GM12875 (cell line): ENCODE results near the gene POLE.

Experiments used
- H3K4me3 ChIP-seq: one replicate; pipeline ENCODE4 v1.5.1; 2011; ENCODE audit warnings: low read depth, low read length, control low read depth
- TF ChIP-seq, protein P1 (sequence below): IDR thresholded peaks from 2 replicates; pipeline ENCODE4 v1.5.1; 2011; ENCODE audit warnings: low read depth, mild to moderate bottlenecking, control low read depth, inconsistent platforms, low read length, moderate library complexity, borderline replicate concordance; ENCODE audit not compliant: insufficient read depth

Gene POLE

DNA sequence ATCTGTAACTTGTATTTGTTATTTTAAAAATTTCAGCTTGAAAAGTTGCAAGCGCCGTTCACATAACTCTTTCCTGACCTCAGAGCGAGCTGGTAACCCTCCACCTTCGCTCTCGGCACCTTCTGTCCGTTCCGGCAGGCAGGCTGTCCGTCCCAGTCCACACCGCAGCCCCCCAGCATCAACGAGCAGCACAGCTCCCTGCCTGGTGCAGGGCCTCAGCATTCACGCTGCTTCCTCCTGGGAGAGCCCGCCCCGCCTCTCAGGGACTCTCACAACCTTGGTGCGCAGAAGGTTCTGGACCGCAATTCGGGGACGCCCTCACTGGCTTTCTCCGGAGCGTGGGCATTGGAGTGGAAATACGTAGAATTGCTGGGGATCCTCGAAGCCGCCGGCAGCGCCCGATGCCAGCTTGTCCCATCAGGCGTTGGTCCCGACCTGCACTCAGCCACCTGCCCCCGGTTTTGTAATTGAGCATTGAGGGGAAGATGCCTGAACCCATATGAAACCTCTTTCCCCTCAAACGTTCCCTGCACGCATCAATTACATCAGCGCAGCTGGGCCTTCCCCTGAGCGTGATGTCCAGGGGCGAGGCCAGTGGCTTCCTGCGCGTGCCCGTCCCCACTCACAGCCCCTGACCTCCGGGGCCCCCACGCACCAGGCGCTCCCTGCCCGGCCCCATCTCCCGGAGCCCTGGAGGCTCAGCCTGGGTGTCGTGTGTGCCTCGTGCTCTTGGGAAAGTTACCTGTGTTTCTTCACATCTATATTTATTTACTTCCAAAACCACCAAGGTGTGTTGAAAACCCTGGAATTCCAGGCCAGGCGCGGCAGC, 95.8 kb downstream of the POLE start:
- TF ChIP-seq, protein P1, sequence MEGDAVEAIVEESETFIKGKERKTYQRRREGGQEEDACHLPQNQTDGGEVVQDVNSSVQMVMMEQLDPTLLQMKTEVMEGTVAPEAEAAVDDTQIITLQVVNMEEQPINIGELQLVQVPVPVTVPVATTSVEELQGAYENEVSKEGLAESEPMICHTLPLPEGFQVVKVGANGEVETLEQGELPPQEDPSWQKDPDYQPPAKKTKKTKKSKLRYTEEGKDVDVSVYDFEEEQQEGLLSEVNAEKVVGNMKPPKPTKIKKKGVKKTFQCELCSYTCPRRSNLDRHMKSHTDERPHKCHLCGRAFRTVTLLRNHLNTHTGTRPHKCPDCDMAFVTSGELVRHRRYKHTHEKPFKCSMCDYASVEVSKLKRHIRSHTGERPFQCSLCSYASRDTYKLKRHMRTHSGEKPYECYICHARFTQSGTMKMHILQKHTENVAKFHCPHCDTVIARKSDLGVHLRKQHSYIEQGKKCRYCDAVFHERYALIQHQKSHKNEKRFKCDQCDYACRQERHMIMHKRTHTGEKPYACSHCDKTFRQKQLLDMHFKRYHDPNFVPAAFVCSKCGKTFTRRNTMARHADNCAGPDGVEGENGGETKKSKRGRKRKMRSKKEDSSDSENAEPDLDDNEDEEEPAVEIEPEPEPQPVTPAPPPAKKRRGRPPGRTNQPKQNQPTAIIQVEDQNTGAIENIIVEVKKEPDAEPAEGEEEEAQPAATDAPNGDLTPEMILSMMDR = no peak
- H3K4me3 ChIP-seq = no peak overlapping the region

DNA sequence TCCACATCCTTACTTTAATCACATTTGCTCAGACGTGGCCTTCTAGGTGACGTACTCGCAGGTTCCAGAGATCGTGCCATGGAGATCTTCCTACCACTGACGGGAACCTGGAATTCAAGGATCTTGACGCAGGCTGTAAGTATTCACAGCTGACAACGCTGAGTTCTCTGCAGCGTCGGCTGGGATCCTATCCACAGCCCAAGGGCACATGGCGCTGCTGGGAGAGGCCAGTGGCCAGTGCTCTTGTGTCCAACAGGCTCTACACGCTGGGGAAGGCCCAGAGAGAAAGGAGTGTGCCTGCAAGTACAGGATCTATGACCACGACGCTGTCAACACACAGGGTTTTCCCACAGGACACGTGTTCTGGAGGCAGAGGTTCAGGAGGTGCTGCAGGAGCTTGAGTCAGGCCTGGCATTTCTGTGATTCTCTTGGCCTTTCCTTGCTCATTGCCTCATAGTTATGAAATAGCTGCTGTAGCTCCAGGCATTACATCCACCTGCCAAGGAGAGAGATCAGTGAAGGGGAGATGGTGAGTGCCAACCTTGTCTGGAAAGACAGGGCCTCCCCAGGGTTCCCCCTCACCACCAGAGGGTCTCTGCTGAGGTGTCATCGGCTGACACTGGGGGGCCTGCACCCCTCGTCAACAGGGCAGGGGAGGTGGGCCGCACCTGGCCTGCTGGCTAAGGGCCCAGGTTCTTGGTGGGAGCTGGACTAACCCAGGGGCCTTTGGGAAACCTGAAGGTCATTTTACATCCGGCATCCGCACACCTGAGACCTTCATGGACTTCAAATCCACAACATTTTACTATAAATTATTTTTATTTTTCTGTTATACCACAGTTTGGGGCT, 98.1 kb downstream of the POLE start:
- no peak overlapping the region for H3K4me3 ChIP-seq
- TF ChIP-seq, protein P1 = no peak

DNA sequence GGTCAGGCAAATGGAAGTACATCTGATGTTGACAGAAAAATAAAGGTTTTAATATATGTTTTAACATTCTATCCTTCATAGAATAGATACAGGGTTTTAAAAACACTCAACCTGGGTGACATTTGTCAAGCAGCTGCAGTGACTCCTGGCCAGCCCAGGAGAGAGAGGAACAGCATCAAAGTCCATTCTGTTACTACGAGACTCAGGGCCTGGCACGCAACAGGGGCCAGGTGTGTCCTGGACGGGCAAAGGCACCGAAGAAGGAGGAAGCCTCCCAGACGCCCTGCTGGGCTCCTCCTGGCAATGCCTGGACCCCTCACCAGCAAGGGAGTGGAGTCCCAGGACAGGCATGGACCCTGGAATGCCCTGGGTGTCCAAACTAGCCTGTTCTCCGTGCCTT, 98.8 kb downstream of the POLE start:
- TF ChIP-seq, protein P1 = no peak
- no peak overlapping the region for H3K4me3 ChIP-seq

DNA sequence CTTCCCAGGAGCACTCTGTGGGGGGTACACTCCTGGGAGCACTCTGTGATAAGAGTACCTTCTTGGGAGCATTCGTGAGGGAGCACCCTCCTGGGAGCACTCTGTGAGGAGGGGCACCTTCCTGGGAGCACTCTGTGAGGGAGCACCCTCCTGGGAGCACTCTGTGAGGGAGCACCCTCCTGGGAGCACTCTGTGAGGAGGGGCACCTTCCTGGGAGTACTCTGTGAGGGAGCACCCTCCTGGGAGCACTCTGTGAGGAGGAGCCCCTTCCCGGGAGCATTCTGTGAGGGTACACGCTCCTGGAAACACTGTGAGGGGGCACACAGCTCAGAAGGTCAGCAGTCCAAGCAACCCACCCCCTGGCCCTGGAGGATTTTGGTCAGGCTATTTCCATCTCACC, 99.4 kb downstream of the POLE start:
- TF ChIP-seq, protein P1 = no peak
- no peak overlapping the region for H3K4me3 ChIP-seq

DNA sequence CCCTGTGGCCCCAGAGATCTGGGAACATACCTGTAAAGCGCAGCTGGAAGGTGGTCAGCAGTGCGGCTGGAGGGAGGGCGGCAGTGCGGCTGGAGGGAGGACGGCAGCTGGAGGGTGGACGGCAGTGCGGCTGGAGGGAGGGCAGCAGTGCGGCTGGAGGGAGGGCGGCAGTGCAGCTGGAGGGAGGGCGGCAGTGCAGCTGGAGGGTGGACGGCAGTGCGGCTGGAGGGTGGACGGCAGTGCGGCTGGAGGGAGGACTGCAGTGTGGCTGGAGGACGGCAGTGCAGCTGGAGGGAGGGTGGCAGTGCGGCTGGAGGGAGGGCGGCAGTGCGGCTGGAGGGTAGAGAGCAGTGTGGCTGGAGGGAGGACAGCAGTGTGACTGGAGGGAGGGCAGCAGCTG, 100.2 kb downstream of the POLE start:
- TF ChIP-seq, protein P1 = no peak
- no peak overlapping the region for H3K4me3 ChIP-seq

DNA sequence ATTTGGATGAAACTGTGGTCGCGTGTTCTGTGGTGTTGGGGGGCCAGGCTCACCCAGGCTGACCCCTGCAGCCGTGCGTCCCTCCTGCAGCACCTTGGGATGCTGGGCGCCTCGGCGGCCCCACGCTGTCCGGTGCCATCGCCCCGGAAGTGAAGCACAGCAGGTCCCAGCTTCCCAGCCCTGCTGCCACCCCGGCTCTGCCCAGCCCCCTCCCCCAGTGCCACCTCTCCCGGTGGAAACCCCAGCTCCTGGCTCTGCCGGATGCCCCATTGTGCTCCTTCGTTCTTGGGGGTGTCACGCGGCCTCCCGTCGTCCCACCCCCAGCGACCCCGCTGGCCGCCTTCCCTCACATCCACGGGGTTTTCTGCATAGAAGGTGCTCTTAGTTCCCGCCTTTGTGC, 102.0 kb downstream of the POLE start:
- H3K4me3 ChIP-seq = no peak overlapping the region
- TF ChIP-seq, protein P1 = no peak
